NCI-H2196 (cell line): ENCODE data around the gene CTRL.
A peak's percentile ranks its signal among the peaks of the same experiment; 100 is the strongest.
"Not testable (repeated sequence)": the region's sequence is repeated elsewhere in the genome, so short reads cannot be mapped to it uniquely, and the experiment has no call there.

Source experiments
- DNase-seq: peaks from one replicate; lab custom pipeline; 2025; ENCODE audit not compliant: unreplicated experiment; lab: John Stamatoyannopoulos, UW

The CTRL gene

GRCh38 chr16:67931712-67932461 lies at the start of gene CTRL:
Gene CTRL, minus strand, starts transcription at chr16:67931862. Its CDS starts 10 bp downstream, at chr16:67931852.
- no peak for DNase-seq

DNA sequence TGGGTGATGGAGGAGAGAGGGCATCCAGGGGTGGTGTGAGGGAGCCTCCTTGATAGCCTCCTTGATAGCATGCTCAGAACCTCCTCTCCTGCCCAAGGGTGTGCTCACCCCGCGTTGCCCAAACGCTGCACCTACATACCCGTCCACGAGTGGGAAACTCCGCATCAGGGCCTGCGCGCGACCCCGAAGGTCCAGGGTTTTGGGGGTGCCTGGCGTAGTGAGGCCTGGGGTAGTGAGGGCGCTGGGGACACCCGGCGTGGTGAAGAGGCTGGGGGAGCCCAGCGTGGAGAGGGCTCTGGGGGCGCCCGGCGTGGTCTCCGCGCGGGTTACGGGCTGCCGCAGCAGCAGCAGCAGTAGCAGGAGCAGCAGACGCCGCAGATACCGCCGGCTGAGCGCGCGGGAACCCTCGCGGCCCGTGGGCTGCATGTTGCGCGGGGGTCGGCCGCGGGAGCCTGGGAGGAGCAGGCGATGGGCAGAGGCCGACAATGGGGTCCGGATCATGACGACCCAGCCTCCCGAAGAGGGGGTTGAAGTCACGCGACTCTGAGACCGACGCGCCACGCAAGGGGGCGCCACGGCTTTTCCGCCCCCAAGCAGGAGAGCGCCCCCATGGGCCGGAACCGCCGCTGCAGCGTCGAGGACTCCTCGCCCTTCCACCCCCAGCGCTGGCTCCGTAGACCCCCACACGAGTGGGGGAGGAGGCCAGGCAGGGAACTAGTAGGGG lies 48.5 kb upstream of the CTRL start, which contains the start of gene DPEP3:
Gene DPEP3 (minus strand): TSS at position 545 of the 724 bp plus-strand sequence. CDS start 119 bp downstream, at position 426.
- no peak for DNase-seq

GRCh38 chr16:67977469-67978227 lies 46.0 kb upstream of the CTRL start:
- no peak for DNase-seq

DNA sequence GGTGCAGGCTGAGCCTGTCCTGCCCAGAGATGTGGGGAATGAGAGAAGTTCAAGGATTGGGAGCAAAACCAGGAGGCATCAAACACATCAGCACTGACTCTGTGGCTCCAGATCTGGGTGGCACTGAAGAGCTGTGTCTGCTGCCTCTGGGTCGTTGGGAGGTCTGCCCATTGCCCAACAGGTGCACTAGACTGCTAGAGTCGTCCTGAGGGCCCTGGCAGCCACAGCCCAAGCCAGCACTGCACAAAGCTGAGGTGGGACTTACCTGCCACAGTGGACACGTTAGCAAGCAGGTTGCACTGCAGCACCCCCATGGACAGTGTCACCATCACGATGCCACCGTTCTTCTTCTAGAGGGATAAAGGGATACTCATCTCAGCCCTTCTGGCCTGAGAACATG lies 45.3 kb upstream of the CTRL start:
- DNase-seq = no peak

DNA sequence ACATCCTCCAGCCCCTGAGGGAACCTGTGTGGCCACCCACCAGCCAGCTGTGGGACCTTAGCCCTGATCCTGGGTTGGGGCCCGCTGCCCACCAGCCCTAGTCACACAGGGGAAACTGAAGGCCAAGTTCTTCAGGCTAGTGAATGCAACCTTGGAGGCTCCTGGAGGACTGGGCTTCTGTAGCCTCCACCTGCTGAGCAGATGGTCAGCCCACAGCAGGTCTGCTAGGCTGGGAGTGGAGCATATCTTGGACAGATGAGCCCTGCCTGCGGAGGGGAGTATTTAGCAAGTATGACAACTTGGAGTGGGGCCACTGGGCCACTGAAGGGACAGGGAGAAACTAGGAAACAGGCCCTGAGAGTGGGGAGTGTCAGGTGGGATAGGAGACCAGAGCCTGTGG lies 44.5 kb upstream of the CTRL start:
- no peak for DNase-seq

- no peak for DNase-seq
Measured at GRCh38 chr16:67975321-67976105, 43.9 kb upstream of the CTRL start.

DNA sequence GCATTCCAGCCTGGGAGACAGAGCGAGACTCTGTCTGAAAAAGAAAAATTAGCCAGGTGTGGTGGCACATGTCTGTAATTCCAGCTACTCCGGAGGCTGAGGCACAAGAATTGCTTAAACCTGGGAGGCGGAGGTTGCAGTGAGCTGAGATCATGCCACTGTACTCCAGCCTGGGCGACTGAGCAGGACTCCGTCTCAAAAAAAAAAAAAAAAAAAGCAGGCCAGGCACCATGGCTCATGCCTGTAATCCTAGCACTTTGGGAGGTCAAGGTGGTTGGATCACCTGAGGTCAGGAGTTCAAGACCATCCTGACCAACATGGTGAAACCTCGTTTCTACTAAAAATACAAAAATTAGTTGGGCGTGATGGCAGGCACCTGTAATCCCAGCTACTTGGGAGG lies 40.6 kb upstream of the CTRL start:
- not testable (repeated sequence) for DNase-seq

DNA sequence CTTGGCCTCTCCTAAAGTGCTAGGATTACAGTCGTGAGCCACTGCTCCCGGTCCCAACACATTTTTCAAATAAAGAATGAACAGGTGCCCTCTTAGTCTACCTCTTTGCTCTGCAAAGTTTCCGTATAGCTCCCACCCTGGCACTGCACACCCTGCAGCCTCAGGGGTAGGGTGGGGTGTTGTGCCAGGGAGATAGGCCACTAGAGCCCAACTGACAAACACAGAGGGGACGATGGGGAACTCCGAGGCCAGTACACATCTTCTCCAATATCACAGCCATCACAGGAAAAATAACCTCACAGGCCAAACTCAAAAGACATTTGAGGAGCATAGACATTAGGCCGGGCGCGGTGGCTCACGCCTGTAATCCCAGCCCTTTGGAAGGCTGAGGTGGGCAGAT lies 39.4 kb upstream of the CTRL start:
- no peak for DNase-seq

GRCh38 chr16:67969254-67970039 lies 37.8 kb upstream of the CTRL start:
- no peak for DNase-seq

DNA sequence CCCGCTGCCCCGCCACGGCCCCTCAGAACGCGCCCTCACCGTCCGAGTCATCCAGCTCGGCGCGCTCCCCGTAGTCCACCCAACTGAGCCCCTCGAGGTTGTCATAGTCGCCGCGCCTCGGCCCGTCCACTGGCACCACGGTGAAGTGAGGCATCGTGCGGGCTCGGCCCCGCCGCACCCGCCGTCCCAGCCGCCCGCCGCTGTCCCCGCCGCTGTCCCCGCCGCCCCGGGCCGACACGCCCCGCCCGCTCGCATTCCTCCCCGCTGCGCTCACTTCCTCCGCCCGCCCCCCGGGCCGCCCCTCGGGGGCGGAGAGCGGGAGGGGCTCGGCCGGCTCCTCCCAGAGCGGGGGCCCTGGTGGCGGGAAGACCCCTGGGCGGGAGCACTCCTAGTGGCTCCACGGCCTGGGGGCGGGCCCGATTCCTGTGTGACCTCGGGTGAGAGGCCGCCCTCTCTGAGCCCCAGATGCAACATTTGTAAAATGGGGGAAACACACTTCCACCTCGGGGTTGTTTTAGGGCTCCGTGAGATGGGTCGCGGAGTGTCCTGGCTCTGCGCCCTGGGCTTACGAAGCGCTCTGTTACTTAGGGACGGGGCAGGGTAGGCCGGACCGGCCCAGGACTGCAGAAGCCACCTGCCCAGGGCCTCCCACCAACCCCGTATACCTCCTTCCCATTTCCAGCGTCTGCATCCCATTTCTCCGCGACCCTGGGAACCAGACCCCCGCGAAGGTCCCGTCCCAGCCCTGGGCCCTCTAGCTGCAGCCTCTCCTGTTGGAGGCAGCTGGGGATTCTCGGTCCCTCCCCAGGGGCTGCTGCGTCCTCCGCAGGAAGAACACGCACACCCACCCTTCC lies 37.0 kb upstream of the CTRL start, which contains the start of gene SLC12A4:
Gene SLC12A4 (minus strand): TSS at position 238 of the 854 bp plus-strand sequence. CDS start 84 bp downstream, at position 154.
- DNase-seq = peak; percentile 57

GRCh38 chr16:67967958-67968399 lies 36.3 kb upstream of the CTRL start:
- DNase-seq = no peak

- DNase-seq = no peak
Measured at GRCh38 chr16:67967183-67967957, 35.7 kb upstream of the CTRL start.

GRCh38 chr16:67966549-67967182 lies 35.0 kb upstream of the CTRL start:
- no peak for DNase-seq

GRCh38 chr16:67965668-67966548 lies 34.2 kb upstream of the CTRL start:
- no peak for DNase-seq

GRCh38 chr16:67964477-67965131 lies 32.9 kb upstream of the CTRL start:
- DNase-seq = peak; percentile 32

DNA sequence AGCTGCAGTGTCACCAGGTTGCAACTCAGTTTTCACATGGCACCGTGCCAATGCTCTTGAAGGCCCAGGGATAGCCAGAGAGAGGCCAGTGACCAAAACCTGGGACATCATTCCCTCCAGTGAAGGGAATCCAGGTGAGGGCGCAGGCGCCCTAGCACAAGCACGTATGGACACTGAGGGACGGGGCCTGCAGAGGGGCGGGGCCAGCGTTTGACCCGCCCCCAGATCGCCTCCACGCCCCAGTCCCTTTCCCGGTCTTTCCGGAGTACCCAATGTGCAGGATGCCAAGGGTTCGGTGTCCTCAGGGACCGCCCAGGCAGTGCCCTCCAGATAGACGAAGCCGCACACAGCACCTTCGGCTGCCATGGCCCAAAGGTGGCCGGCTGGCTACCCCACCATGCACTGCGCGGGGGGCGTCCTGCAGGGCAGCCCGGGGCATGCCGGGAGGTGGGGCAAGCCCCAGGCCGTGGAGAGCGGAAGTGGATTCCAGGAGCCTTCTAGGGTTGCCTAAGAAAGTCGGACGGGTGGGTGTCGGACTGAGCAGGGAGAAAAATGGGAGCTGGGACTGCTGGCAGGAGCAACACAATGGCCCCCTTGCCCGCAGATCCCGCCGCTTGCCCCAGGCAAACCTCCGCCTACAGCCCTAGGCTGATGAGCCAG lies 32.1 kb upstream of the CTRL start:
- DNase-seq = peak; percentile 32
